ENCODE measurements around the gene SPAG6.
"Not testable (repeated sequence)": the region's sequence is repeated elsewhere in the genome, so short reads cannot be mapped to it uniquely, and the experiment has no call there.

Gene SPAG6

GRCh38 chr10:22342421-22342820 lies 2.9 kb upstream of the SPAG6 start:
- DNase-seq = no peak

- DNase-seq = no peak
Observed at GRCh38 chr10:22343731-22344130, 1.6 kb upstream of the SPAG6 start.

GRCh38 chr10:22344249-22344648 lies 1.0 kb upstream of the SPAG6 start:
- DNase-seq = no peak

GRCh38 chr10:22344781-22345300 lies 455 bp upstream of the SPAG6 start:
- DNase-seq = no peak

- DNase-seq = no peak
Observed at GRCh38 chr10:22346096-22346661, 883 bp downstream of the SPAG6 start.

GRCh38 chr10:22349755-22350154 lies 4.5 kb downstream of the SPAG6 start:
- DNase-seq = no peak

- DNase-seq = no peak
Observed at GRCh38 chr10:22351131-22351703, 5.9 kb downstream of the SPAG6 start.

- no peak for DNase-seq
Observed at GRCh38 chr10:22356324-22356873, 11.1 kb downstream of the SPAG6 start.

GRCh38 chr10:22357770-22358169 lies 12.5 kb downstream of the SPAG6 start:
- DNase-seq = not testable (repeated sequence)

- no peak for DNase-seq
Observed at GRCh38 chr10:22363305-22363704, 18.0 kb downstream of the SPAG6 start.

GRCh38 chr10:22364407-22365140 lies 19.3 kb downstream of the SPAG6 start:
- no peak for DNase-seq

- DNase-seq = no peak
Observed at GRCh38 chr10:22365233-22365632, 19.9 kb downstream of the SPAG6 start.

GRCh38 chr10:22365644-22366434 lies 20.5 kb downstream of the SPAG6 start:
- DNase-seq = no peak

- DNase-seq = no peak
Observed at GRCh38 chr10:22366435-22366703, 21.1 kb downstream of the SPAG6 start.

GRCh38 chr10:22366771-22367170 lies 21.5 kb downstream of the SPAG6 start:
- no peak for DNase-seq

- no peak for DNase-seq
Observed at GRCh38 chr10:22367471-22367870, 22.2 kb downstream of the SPAG6 start.

GRCh38 chr10:22368402-22368801 lies 23.1 kb downstream of the SPAG6 start:
- DNase-seq = no peak

GRCh38 chr10:22368981-22369380 lies 23.7 kb downstream of the SPAG6 start:
- DNase-seq = no peak

- DNase-seq = peak; percentile 39
Observed at GRCh38 chr10:22369434-22370072, 24.3 kb downstream of the SPAG6 start.

- DNase-seq = no peak
Observed at GRCh38 chr10:22370320-22370719, 25.0 kb downstream of the SPAG6 start.

GRCh38 chr10:22372298-22372697 lies 27.0 kb downstream of the SPAG6 start:
- DNase-seq = no peak

- DNase-seq = no peak
Observed at GRCh38 chr10:22372917-22373316, 27.6 kb downstream of the SPAG6 start.

All from CD4-positive, alpha-beta T cell treated with Interleukin-4 for 4 hours (primary cell).